ENCODE measurements around the gene ADH4.

GRCh38 chr4:99151452-99151851, 7.4 kb upstream of the ADH4 start:
- TF ChIP-seq EZH2 (optimal IDR thresholded peaks at IDR 0.05; ENCODE audit: low read depth, low read length): no peak
- no peak for TF ChIP-seq CTCF (IDR thresholded peaks at IDR 0.05; ENCODE audit: low read length)

Data from MM.1S (cell line).